ENCODE measurements around the gene NPAS3.

NPAS3 gene

GRCh38 chr14:33359288-33359881, 420.7 kb downstream of the NPAS3 start:
- in situ Hi-C loops (cut with HindIII; ENCODE audit: low sequenced_read_pairs) = no loop called here

GRCh38 chr14:33362934-33363333, 424.3 kb downstream of the NPAS3 start:
- in situ Hi-C loops (cut with HindIII; ENCODE audit: low sequenced_read_pairs) = no loop called here

GRCh38 chr14:33363682-33364081, 425.0 kb downstream of the NPAS3 start:
- in situ Hi-C loops (cut with HindIII; ENCODE audit: low sequenced_read_pairs) = no loop called here

GRCh38 chr14:33364466-33364865, 425.8 kb downstream of the NPAS3 start:
- in situ Hi-C loops (cut with HindIII; ENCODE audit: low sequenced_read_pairs) = no loop called here

GRCh38 chr14:33369041-33369440, 430.4 kb downstream of the NPAS3 start:
- in situ Hi-C loops (cut with HindIII; ENCODE audit: low sequenced_read_pairs) = no loop called here

DNA sequence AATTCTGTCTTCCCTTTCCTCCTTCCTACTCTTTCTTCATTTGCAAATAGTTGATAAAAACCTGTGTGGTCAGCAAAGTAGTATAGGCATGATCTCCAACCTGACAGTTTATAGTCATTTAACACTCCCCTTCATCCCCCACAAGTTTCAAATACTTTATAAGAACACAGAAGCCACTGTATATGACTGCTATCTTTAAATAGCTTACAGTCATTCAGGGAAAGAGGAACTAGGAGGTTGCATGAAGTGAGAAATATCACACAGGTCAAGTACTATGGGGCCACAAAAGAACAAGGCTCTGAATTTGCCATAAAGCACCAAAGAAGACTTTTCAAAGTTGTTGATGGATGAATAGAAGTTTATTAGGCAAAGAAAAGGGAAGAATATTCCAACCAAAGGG, 431.3 kb downstream of the NPAS3 start:
- in situ Hi-C loops (cut with HindIII; ENCODE audit: low sequenced_read_pairs) = no loop called here

DNA sequence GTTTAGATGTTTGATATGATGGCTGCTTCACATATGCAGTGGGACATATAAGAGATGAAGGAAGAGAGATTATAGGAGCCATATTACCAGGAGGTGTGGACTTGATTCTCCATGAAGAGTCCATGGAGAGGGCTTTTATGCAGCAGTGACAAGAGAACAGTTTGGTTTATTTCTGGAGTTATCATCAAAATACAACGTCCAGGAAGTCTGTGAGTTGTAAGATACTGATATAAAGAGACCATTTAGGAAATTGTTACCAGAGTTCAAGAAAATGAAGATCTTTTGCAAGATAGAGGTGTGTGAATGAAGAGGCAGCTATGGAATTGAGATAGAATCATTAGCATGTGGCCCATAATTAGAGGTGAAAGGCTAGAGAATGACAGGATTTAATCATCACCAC, 431.7 kb downstream of the NPAS3 start:
- in situ Hi-C loops (cut with HindIII; ENCODE audit: low sequenced_read_pairs) = no loop called here

DNA sequence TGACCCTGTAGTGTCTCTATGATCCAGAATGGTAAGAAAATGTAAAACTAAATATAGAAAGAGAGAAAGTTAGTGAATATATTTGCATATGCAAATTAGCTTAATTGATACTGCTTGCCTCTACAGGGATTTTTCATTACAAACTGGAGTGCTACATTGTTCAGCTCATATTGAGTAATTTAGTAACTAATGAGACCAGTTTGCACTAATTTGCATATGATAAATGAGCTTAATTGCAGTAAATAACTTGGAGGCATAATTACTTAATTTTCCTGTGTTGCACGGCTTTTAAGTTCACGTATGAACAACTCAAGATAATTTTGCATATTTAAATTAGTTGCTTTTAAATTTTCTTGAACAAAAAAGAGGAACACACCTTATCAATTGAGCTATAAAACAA, 436.5 kb downstream of the NPAS3 start:
- in situ Hi-C loops (cut with HindIII; ENCODE audit: low sequenced_read_pairs) = no loop called here

DNA sequence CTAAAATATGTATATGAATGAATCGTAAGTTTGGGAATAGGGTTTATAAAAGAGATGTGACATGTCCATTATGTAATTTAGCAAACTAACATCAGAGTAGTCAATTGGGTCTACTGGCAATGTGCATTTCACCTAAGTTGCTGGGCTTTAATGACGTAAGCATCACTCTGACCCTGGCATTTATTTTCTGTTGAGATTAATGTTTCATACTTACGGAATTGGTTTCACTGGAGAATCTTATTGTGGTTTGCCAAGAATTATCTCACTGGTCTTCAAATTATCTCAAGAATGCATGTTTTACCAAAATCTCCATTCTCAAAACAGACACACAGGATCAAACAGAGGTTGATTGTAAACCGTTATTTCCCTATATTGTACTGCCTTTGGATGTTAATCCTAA, 437.1 kb downstream of the NPAS3 start:
- in situ Hi-C loops (cut with HindIII; ENCODE audit: low sequenced_read_pairs) = no loop called here

DNA sequence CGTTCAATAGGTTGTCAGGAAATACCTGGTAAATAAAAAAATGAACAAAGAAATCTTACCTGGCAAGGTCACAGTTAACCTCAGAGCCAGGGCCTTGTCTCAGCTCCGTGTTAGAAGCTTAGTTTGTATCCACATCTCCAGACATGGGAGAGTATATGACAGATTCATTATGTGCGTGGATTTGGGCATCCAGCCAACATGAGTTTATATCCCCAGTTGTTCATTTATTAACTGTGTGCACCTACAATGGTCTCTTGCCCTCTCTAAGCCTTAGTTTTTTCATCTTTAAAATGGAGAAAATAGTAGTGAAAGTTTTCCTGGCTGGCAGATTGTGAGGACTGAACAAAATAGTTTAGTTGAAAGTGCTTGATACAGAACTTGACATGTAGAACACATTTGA, 437.8 kb downstream of the NPAS3 start:
- in situ Hi-C loops (cut with HindIII; ENCODE audit: low sequenced_read_pairs) = no loop called here

DNA sequence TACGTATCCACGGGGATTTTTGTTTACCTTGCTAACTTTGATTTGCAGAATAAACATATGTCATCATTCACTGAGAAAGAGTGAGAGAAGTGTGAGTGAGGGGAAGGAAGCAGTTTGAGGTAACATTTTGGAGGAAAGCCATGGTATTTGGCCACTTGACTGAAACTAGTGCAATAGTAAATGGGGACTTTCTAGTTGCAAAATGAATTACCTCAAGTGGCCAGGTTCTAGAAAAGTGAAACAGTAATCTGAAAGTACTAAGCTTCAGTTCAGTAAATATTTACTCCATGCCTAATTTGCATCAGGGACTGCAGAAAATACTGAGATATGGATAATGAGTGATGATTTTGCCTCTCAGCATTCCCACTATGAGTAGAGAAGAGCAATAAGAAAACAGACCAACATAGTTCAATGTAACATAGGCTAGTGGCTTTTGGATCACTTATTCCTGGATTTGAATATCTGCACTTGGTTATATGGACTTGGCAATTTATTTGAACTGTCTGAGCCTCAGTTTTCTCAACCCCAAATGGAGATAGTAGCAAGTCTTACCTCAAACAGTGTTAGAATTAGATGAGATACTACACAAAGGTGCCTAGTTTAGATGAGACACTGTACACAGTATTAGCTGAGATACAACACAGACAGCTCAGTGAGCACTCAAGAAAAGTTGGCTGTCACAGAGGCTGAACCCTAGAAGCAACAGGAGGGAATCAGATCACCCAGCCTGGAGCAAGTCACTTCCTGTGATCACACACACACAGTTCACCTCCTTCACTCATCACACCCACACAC, 439.1 kb downstream of the NPAS3 start:
- in situ Hi-C loops (cut with HindIII; ENCODE audit: low sequenced_read_pairs) = no loop called here

- in situ Hi-C loops (cut with HindIII; ENCODE audit: low sequenced_read_pairs) = no loop called here
These were observed 443.0 kb downstream of the NPAS3 start for GRCh38 chr14:33381717-33382116.

DNA sequence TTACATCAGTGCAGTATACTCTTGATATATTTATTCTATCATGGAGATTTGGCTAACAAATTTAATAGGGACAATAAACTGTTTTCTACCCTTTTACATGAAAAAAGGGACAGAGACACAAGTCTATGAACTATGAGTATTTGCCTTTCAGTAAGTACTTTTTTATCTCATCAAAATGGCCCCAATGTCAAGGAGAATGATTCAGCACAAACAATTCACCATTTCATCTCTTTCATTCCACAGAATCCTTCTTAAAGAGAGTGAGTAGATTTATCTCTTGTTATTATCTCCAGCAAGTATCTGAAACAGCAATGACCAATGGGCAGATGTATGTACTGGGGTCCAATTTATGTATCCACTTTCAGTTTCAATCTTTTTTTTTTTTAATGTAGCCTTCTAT, 447.5 kb downstream of the NPAS3 start:
- in situ Hi-C loops (cut with HindIII; ENCODE audit: low sequenced_read_pairs) = no loop called here

DNA sequence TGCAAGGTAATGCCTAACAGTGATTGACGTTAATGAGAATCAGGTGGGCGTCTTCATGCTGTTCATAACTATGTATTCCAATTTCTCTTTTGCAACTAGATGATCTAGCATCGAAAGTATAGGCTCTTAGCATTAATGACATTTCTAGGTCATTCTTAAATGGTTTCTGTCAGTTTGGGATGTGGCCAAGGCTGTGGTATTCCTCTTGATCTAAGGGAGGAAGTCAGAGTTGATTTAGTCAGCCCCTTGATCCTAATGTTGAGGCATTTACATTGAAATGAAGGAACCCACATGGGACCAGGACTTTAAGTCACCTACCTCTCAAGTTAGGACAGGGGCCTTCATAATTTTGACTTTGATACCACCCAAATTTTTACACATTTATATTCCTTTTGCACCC, 448.1 kb downstream of the NPAS3 start:
- in situ Hi-C loops (cut with HindIII; ENCODE audit: low sequenced_read_pairs) = no loop called here

- in situ Hi-C loops (cut with HindIII; ENCODE audit: low sequenced_read_pairs) = no loop called here
These were observed 451.7 kb downstream of the NPAS3 start for GRCh38 chr14:33390335-33390734.

- in situ Hi-C loops (cut with HindIII; ENCODE audit: low sequenced_read_pairs) = no loop called here
These were observed 454.7 kb downstream of the NPAS3 start for GRCh38 chr14:33393231-33393894.

DNA sequence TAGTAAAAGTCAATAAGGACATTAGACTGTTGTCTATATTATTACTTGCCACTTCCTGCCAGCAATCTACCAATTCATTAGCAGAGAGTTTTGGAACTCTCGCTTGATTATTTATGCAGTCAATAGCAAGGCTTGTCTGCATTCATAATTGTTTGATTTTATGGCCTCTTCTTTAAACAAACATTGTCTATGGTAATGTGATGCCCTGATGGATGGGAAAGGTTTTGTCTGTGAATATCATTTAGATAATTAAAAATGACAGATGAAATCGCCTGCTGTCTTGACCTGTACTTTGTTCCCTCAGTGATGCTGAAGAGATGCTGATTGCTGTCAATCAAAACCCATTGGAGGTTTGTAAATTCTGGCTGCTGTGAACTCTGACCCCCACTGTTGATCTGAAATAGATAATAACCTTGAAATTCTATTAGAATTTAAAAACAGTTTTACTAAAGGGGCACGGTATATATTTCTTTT, 455.3 kb downstream of the NPAS3 start:
- in situ Hi-C loops (cut with HindIII; ENCODE audit: low sequenced_read_pairs) = no loop called here

DNA sequence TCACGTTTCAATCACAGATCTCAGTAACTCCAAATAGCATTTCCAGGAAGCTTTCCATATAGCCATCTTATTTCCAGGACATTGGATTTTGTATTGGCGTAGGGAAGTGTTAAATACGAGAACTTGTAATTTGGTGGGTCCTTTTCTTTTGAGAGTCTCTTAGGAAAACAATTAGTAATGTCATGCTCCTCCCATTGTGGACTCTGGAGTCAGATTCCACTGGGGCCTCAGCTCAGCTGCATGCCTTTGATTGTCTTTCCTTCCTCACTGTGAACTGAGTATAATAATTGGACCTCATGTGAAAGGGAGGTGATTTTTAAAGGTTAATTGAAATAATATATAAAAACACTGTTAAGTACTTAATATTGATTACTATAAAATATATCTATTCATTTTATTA, 462.6 kb downstream of the NPAS3 start:
- in situ Hi-C loops (cut with HindIII; ENCODE audit: low sequenced_read_pairs) = no loop called here

DNA sequence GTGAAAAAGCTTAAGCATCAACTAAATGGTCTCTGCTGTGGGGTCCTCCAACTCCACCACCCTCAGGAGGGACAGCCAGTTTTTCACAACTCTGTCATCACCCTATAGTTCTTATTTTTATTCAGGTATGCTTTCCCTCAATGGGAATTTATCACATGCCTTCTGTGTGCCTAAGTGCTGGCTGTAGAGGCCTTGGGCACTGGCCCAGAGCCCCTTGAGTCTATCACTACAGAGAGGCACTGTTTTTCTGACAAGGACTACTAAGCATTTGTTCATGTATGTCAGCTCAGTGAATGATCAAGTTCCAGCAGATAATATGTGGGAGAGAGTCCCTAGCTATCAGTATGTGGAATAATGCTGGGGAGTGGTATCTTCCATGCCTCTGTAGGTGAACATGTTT, 463.9 kb downstream of the NPAS3 start:
- in situ Hi-C loops (cut with HindIII; ENCODE audit: low sequenced_read_pairs) = no loop called here

- in situ Hi-C loops (cut with HindIII; ENCODE audit: low sequenced_read_pairs) = no loop called here
These were observed 465.4 kb downstream of the NPAS3 start for GRCh38 chr14:33404054-33404453.

- in situ Hi-C loops (cut with HindIII; ENCODE audit: low sequenced_read_pairs) = no loop called here
These were observed 466.4 kb downstream of the NPAS3 start for GRCh38 chr14:33404964-33405574.

DNA sequence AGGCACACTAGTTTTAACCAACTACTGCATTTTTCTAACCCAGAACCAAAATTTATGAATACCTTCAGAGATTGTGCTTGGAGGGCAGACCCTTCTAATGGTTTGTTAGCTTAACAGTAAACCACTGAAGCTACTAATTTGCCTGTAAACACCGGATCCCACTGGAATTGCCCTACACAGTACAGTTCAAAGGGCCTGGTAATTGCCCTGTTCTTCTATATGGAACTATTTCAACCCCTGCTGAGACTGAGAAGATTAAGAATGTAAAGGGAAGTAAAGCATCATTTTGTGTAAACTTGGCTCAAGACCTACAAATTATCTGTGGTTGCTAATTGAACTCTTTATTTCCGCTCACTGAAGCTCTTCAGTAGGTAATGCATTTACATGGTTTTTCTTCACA, 468.1 kb downstream of the NPAS3 start:
- in situ Hi-C loops (cut with HindIII; ENCODE audit: low sequenced_read_pairs) = no loop called here
